ENCODE data around the gene TRIM50.
"Not testable (repeated sequence)": the region's sequence is repeated elsewhere in the genome, so short reads cannot be mapped to it uniquely, and the experiment has no call there.

DNA sequence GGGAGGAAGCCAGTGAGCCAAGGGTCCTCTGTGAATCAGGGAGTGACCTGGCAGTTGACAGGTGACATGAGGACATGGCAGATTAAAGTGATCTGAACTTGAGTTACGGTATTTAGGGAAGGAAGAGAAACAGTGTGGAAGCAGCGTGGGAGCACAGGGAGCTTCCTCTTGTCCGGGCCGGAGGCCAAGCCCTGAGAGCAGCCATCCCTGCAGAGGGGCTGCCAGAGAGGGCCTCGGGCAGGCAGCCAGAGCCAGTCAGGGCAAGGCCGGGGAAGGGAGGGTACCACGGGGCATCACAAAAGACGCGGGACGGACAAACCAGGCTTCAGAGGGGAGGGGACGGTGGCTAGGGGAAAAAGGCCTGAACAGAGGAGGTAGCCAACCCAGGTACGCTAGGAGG, 28.1 kb downstream of the TRIM50 start:
- TF ChIP-seq, protein P1, sequence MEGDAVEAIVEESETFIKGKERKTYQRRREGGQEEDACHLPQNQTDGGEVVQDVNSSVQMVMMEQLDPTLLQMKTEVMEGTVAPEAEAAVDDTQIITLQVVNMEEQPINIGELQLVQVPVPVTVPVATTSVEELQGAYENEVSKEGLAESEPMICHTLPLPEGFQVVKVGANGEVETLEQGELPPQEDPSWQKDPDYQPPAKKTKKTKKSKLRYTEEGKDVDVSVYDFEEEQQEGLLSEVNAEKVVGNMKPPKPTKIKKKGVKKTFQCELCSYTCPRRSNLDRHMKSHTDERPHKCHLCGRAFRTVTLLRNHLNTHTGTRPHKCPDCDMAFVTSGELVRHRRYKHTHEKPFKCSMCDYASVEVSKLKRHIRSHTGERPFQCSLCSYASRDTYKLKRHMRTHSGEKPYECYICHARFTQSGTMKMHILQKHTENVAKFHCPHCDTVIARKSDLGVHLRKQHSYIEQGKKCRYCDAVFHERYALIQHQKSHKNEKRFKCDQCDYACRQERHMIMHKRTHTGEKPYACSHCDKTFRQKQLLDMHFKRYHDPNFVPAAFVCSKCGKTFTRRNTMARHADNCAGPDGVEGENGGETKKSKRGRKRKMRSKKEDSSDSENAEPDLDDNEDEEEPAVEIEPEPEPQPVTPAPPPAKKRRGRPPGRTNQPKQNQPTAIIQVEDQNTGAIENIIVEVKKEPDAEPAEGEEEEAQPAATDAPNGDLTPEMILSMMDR (IDR thresholded peaks at IDR 0.05), result not testable (repeated sequence)
- not testable (repeated sequence) for TF ChIP-seq POLR2A, POLR2AphosphoS5 (IDR thresholded peaks at IDR 0.05)
